WTC11 (cell line): Measurements from ENCODE around the gene INCA1. TPM values are rescaled to one million over a fixed set of nuclear protein-coding genes. Genes with fewer than 3 reads are reported as not detected.

Experiments used
- ATF2 ChIP-seq: sonication (generic); formaldehyde crosslinking; IDR thresholded peaks from 2 replicates; pipeline ENCODE4 v1.8.1; 2022; ENCODE audit warnings: low read depth, missing genetic modification reagents, borderline replicate concordance
- ATF3 ChIP-seq: sonication (generic); formaldehyde crosslinking; conservative IDR thresholded peaks from 2 replicates; pipeline ENCODE4 v1.8.1; 2022; ENCODE audit warnings: mild to moderate bottlenecking, missing genetic modification reagents
- CBFB ChIP-seq: sonication (generic); formaldehyde crosslinking; IDR thresholded peaks from 2 replicates; pipeline ENCODE4 v1.8.1; 2022; ENCODE audit warnings: mild to moderate bottlenecking, low read depth, missing genetic modification reagents
- CDX4 ChIP-seq: fragments of 250-450 bp; sonication (Bioruptor Pico); IDR thresholded peaks from 2 replicates; pipeline ENCODE4 v1.9.0; 2021; ENCODE audit warnings: moderate library complexity, mild to moderate bottlenecking, inconsistent platforms, borderline replicate concordance
- E2F1 ChIP-seq: sonication (generic); formaldehyde crosslinking; IDR thresholded peaks from 2 replicates; pipeline ENCODE4 v1.8.0; 2022; ENCODE audit warnings: mild to moderate bottlenecking, missing genetic modification reagents
- ELF4 ChIP-seq: sonication (generic); formaldehyde crosslinking; IDR thresholded peaks from 2 replicates; pipeline ENCODE4 v1.8.1; 2022; ENCODE audit warnings: low read depth, mild to moderate bottlenecking, moderate library complexity, missing genetic modification reagents
- FOXK1 ChIP-seq: sonication (generic); formaldehyde crosslinking; IDR thresholded peaks from 2 replicates; pipeline ENCODE4 v1.8.0; 2022; ENCODE audit warnings: mild to moderate bottlenecking, moderate library complexity, missing genetic modification reagents
- FOXP4 ChIP-seq: sonication (generic); formaldehyde crosslinking; IDR thresholded peaks from 2 replicates; pipeline ENCODE4 v1.8.0; 2022; ENCODE audit warnings: mild to moderate bottlenecking, missing genetic modification reagents
- KAT7 ChIP-seq: sonication (generic); formaldehyde crosslinking; IDR thresholded peaks from 2 replicates; pipeline ENCODE4 v1.8.1; 2023; ENCODE audit warnings: missing genetic modification reagents, mild to moderate bottlenecking, borderline replicate concordance
- MLX ChIP-seq: sonication (generic); formaldehyde crosslinking; IDR thresholded peaks from 2 replicates; pipeline ENCODE4 v1.8.1; 2023; ENCODE audit warnings: mild to moderate bottlenecking, missing genetic modification reagents, moderate library complexity
- MYBL2 ChIP-seq: sonication (generic); formaldehyde crosslinking; IDR thresholded peaks from 2 replicates; pipeline ENCODE4 v1.8.1; 2023; ENCODE audit warnings: mild to moderate bottlenecking, moderate library complexity, missing genetic modification reagents
- NFATC4 ChIP-seq: fragments of 250-450 bp; sonication (Bioruptor Pico); IDR thresholded peaks from 2 replicates; pipeline ENCODE4 v1.9.0; 2021; ENCODE audit warnings: mild to moderate bottlenecking
- NFE2L1 ChIP-seq: sonication (generic); formaldehyde crosslinking; IDR thresholded peaks from 2 replicates; pipeline ENCODE4 v1.8.1; 2023; ENCODE audit warnings: missing genetic modification reagents
- NFYB ChIP-seq: sonication (generic); formaldehyde crosslinking; conservative IDR thresholded peaks from 2 replicates; pipeline ENCODE4 v1.8.0; 2022; ENCODE audit warnings: low read depth, missing genetic modification reagents
- OVOL2 ChIP-seq: fragments of 250-450 bp; sonication (Bioruptor Pico); IDR thresholded peaks from 2 replicates; pipeline ENCODE4 v1.9.0; 2021; ENCODE audit warnings: mild to moderate bottlenecking, borderline replicate concordance
- PREB ChIP-seq: sonication (generic); formaldehyde crosslinking; IDR thresholded peaks from 2 replicates; pipeline ENCODE4 v1.8.1; 2022; ENCODE audit warnings: mild to moderate bottlenecking, missing genetic modification reagents, moderate library complexity, borderline replicate concordance
- RELA ChIP-seq: sonication (generic); formaldehyde crosslinking; IDR thresholded peaks from 2 replicates; pipeline ENCODE4 v1.8.1; 2022; ENCODE audit warnings: missing genetic modification reagents, mild to moderate bottlenecking, borderline replicate concordance
- STAT6 ChIP-seq: sonication (generic); formaldehyde crosslinking; conservative IDR thresholded peaks from 2 replicates; pipeline ENCODE4 v1.8.1; 2023; ENCODE audit warnings: mild to moderate bottlenecking, low read depth, missing genetic modification reagents, moderate library complexity
- TCF7 ChIP-seq: sonication (generic); formaldehyde crosslinking; IDR thresholded peaks from 2 replicates; pipeline ENCODE4 v1.8.0; 2022; ENCODE audit warnings: mild to moderate bottlenecking, low read depth, missing genetic modification reagents, moderate library complexity
- TEAD4 ChIP-seq: sonication (generic); formaldehyde crosslinking; IDR thresholded peaks from 2 replicates; pipeline ENCODE4 v1.8.0; 2022; ENCODE audit warnings: mild to moderate bottlenecking, missing genetic modification reagents
- ZNF138 ChIP-seq: sonication (generic); formaldehyde crosslinking; conservative IDR thresholded peaks from 2 replicates; pipeline ENCODE4 v1.8.1; 2022; ENCODE audit warnings: mild to moderate bottlenecking, moderate library complexity, missing genetic modification reagents
- ZNF219 ChIP-seq: sonication (generic); formaldehyde crosslinking; IDR thresholded peaks from 2 replicates; pipeline ENCODE4 v1.8.0; 2023; ENCODE audit warnings: missing genetic modification reagents, mild to moderate bottlenecking, borderline replicate concordance
- ZNF263 ChIP-seq: sonication (generic); formaldehyde crosslinking; IDR thresholded peaks from 2 replicates; pipeline ENCODE4 v1.8.1; 2022; ENCODE audit warnings: low read depth, mild to moderate bottlenecking, moderate library complexity, missing genetic modification reagents
- ZNF416 ChIP-seq: fragments of 250-450 bp; sonication (Bioruptor Pico); IDR thresholded peaks from 2 replicates; pipeline ENCODE4 v1.9.0; 2021; ENCODE audit warnings: mild to moderate bottlenecking, inconsistent platforms
- ZNF425 ChIP-seq: fragments of 250-450 bp; sonication (Bioruptor Pico); conservative IDR thresholded peaks from 2 replicates; pipeline ENCODE4 v1.9.0; 2021; ENCODE audit warnings: mild to moderate bottlenecking
- ZNF671 ChIP-seq: fragments of 250-450 bp; sonication (Bioruptor Pico); IDR thresholded peaks from 2 replicates; pipeline ENCODE4 v1.8.0; 2021; ENCODE audit warnings: mild to moderate bottlenecking
- total RNA-seq: library from RNA; stranded (reverse); gene quantifications from 3 replicates; pipeline ENCODE4 v1.2.3, GENCODE V29; 2021

INCA1 gene
- total RNA-seq, 1 experiment from 2014 or later, result 0.61 TPM

- TF ChIP-seq E2F1 (CRISPR knock-in tag), result no peak
- no peak for TF ChIP-seq ATF2
- 0 out of 2 replicates have a peak, but pooled peaks have one; percentile 34 for TF ChIP-seq RELA (CRISPR knock-in tag)
- 0 out of 2 replicates have a peak, but pooled peaks have one; percentile 17 for TF ChIP-seq FOXP4 (CRISPR knock-in tag)
- TF ChIP-seq PREB (CRISPR knock-in tag), result no peak
- no peak for TF ChIP-seq ZNF671
- TF ChIP-seq OVOL2 (CRISPR knock-in tag), result no peak
- TF ChIP-seq ATF3, result no peak
- TF ChIP-seq FOXK1 (CRISPR knock-in tag), result peak; percentile 34; the same call in 1 of the 2 replicates
- TF ChIP-seq ZNF416 (CRISPR knock-in tag), result no peak
- TF ChIP-seq KAT7 (CRISPR knock-in tag), result peak; percentile 27; the same call in 1 of the 2 replicates
- TF ChIP-seq NFE2L1 (CRISPR knock-in tag), result no peak
- TF ChIP-seq ZNF138 (CRISPR knock-in tag), result no peak
- no peak for TF ChIP-seq MYBL2
- peak; percentile 24; the same call in 1 of the 2 replicates for TF ChIP-seq ZNF263 (CRISPR knock-in tag)
- TF ChIP-seq STAT6 (CRISPR knock-in tag), result no peak
- TF ChIP-seq NFYB (CRISPR knock-in tag), result no peak
- TF ChIP-seq MLX, result no peak
- TF ChIP-seq TEAD4 (CRISPR knock-in tag), result no peak
- no peak for TF ChIP-seq TCF7 (CRISPR knock-in tag)
- TF ChIP-seq NFATC4 (CRISPR knock-in tag), result no peak
- TF ChIP-seq ZNF219 (CRISPR knock-in tag), result 0 out of 2 replicates have a peak, but pooled peaks have one; percentile 75
- TF ChIP-seq ELF4, result no peak; the same call in 1 of the 2 replicates
- TF ChIP-seq CBFB (CRISPR knock-in tag), result no peak
- TF ChIP-seq ZNF425 (CRISPR knock-in tag), result no peak
- no peak for TF ChIP-seq CDX4 (CRISPR knock-in tag)
These were observed 10.2 kb downstream of the INCA1 start, which contains the start of gene CAMTA2 (continued) for GRCh38 chr17:4986951-4987766.
